Left cardiac atrium (tissue), 4 donors: ENCODE results near the gene GRID2. TPM values are rescaled to one million over a fixed set of nuclear protein-coding genes. Genes with fewer than 3 reads are reported as not detected.

ENCODE experiments used
- ATAC-seq, 2 donors: fragments of 200-7000 bp; cut with Tn5 transposase; one replicate each; pipeline ENCODE4 v1.9.1; 2020; ENCODE audit warnings: mild to moderate bottlenecking in 2 of 2, moderate library complexity in 2 of 2
- DNase-seq: peaks from one replicate; pipeline ENCODE4 v3.0.0-alpha.2; 2020
- intact Hi-C, 2 donors: fragments of 100-400 bp; cut with DNase I; formaldehyde crosslinking; loops; one replicate each; pipeline versions ENCODE4 v1.14.1 to v1.15.1; 2022 to 2023
- total RNA-seq, 2 donors: library from RNA; stranded (reverse); fragmentation: NEBNext Ultra II Directional; extraction: Animal tissue kit (Norgen Biotek cat#: 25700); gene quantifications; one replicate each; pipeline ENCODE4 v1.2.1, GENCODE V29; 2021
- donor health status: DM: no; HTN: yes; CAD: no.
- donor health status: DM: no; HTN: yes; CAD: no; lungs with severe emphysema.
- donor health status: DM: yes; HTN: yes; CAD: no.
- donor health status: Dilated cardiomyopathy.

Gene GRID2
- total RNA-seq, 2 donors from 2014 or later = 0.42 to 1.1 TPM

GRCh38 chr4:93394545-93395081 lies 1090.8 kb downstream of the GRID2 start:
- intact Hi-C loops = no loop called here
- no peak for DNase-seq
- no peak for ATAC-seq

DNA sequence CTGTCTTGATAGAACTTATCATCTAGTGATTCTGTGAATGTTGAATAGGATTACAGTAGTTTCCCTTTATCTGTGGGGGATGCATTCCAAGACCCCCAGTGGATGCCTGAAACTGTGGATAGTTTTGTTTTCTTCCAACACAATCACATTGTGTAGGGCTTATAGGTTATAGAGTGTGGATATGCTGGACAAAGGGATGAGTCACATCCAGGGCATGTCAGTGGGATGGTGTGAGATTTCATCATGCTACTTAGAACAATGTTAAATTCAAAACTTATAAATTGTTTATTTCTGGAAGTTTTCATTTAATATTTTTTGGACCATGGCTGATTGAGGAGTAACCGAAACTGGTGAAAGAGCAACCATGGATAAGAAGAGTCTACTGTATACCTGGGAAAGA lies 1092.5 kb downstream of the GRID2 start:
- ATAC-seq = no peak
- intact Hi-C loops = no loop called here
- no peak for DNase-seq

GRCh38 chr4:93403571-93403970 lies 1099.8 kb downstream of the GRID2 start:
- DNase-seq (no peak), ATAC-seq (no peak)
- intact Hi-C loops = no loop called here

- ATAC-seq = no peak
- intact Hi-C loops = no loop called here
- no peak for DNase-seq
Observed at GRCh38 chr4:93407493-93408275, 1103.9 kb downstream of the GRID2 start.

DNA sequence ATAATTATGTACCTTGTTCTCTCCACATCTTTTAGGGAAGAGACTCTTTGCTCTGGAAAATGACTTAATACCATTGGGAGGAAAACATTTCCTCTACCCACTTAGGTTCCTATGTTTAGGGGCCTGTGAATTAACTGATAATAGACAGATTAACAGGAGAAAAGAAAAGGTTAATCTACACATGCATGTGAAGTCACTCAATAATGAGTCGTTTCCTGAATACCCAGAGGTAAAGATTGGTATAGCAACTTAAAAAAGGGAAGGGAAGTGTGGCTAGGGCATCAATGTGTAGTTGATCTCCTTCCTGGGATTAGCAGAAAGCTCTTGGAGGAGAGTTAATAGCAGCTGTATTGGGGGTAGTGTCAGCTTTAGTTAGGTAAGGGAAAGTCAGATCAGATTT lies 1105.3 kb downstream of the GRID2 start:
- intact Hi-C loops = no loop called here
- DNase-seq (no peak), ATAC-seq (no peak)

- DNase-seq (no peak), ATAC-seq (no peak)
- intact Hi-C loops = no loop called here
Observed at GRCh38 chr4:93414041-93414550, 1110.3 kb downstream of the GRID2 start.

DNA sequence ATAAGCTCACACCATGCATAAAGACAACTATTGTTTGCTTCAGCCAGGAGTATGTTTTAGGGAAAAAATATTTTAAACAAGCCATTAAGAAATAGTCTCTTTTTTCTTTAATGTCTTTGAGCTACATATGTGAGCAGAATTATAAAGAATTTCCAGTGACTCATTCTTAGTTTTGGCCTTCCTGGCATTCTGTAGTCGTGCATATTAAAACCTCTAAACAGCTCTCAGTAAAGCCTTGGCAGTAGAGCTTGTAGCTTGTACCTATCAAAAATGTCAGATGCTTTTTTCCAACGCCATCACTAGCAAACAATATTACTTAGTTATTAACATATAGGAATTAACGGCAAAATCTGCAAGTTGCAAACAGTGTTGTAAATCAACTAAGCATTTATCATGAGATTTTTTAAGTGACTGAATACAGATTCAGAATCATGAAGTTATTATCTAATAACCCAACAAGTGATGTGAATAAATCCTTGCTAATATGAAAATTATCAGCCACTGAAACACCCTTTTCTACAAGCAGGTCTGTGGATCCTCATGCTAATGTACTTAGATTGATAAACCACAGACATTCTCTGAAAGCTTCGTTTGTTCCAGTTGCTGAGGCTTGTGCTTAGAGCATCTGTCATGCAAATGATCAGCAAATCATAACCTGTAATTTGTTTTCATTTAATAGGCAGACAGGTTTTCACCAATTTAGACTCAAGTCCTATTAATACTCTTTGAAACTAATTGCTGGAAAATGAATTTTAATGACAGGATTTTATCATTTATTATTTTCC lies 1112.8 kb downstream of the GRID2 start:
- DNase-seq (no peak), ATAC-seq (no peak)
- intact Hi-C loops = no loop called here

GRCh38 chr4:93431371-93431770 lies 1127.6 kb downstream of the GRID2 start:
- intact Hi-C loops = no loop called here
- no peak for DNase-seq
- no peak for ATAC-seq

- ATAC-seq (no peak), DNase-seq (no peak)
- intact Hi-C loops = no loop called here
Observed at GRCh38 chr4:93433840-93434239, 1130.1 kb downstream of the GRID2 start.

- intact Hi-C loops = no loop called here
- no peak for ATAC-seq
Observed at GRCh38 chr4:93436000-93436626, 1132.3 kb downstream of the GRID2 start.

DNA sequence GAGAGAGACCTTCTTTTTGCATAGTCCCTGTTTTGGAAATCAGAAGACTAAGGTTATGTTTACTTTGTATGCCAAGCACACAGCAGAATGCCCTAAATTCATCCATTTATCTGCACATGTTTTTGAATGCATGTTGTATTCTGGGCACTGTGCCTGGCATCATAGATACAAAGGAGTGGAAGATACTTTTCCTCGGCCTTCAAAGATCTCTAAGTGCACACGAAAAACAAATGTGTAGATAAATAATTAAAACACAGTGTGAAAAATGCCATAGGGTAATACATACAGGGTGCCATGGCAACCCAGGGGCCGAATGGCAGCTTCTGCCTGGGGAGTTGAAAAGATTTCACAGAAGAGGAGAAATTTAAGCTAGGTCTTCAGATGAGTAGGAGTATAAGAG lies 1134.2 kb downstream of the GRID2 start:
- intact Hi-C loops = no loop called here
- no peak for DNase-seq
- no peak for ATAC-seq

More at GRCh38 chr4:93436000-93436626, 1132.3 kb downstream of the GRID2 start:
- no peak for DNase-seq

GRCh38 chr4:93444860-93445259 lies 1141.1 kb downstream of the GRID2 start:
- intact Hi-C loops = no loop called here
- no peak for ATAC-seq
- no peak for DNase-seq

GRCh38 chr4:93446038-93446437 lies 1142.3 kb downstream of the GRID2 start:
- intact Hi-C loops = no loop called here
- no peak for ATAC-seq
- DNase-seq = no peak

DNA sequence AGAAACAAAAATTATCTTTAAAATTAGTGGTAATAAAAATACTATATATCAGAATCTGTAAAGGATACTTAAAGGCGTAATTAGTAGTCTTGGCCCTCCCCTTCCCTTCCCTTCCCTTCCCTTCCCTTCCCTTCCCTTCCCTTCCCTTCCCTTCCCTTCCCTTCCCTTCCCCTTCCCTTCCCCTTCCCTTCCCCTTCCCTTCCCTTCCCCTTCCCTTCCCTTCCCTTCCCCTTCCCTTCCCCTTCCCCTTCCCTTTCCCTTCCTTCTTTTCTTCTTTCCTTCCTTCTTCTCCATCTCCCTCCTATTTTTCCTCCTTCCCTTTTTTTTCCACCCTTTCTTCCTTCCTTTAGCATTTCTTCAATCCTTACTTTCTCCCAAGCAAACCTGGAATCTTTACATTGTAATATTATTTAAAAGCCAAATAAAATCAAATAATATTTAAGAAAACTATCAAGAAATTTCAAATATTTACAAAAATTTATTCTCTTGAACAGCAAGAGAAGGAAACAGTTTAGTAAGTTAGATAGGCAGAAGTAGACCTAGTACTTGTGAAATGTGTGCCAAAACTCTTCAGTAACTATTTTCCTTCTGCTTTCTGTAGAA lies 1145.0 kb downstream of the GRID2 start:
- DNase-seq (no peak), ATAC-seq (no peak)
- intact Hi-C loops = no loop called here

- DNase-seq (no peak), ATAC-seq (no peak)
- intact Hi-C loops = no loop called here
Observed at GRCh38 chr4:93451954-93452353, 1148.2 kb downstream of the GRID2 start.

DNA sequence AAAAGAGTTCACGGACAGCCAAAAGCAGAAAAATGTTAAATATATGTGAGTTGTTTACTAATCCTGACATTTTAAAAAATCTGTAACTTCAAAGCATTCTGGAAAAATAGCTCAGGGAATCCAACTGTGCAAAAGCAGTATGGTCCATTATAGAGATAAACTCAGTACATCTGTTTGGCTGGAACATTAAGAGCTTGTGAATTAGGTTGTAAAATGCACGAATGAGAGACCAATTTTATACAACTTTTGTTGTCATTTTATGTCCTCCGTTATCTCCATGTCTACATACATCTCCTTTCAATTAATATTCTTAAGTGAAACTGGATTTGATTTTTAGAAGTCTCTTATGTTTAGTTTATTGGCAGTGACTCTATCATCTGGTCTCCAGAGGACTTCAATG lies 1157.8 kb downstream of the GRID2 start:
- no peak for ATAC-seq

GRCh38 chr4:93466446-93466845 lies 1162.7 kb downstream of the GRID2 start:
- no peak for DNase-seq
- no peak for ATAC-seq
- intact Hi-C loops = no loop called here

More for the DNA sequence above, 1157.8 kb downstream of the GRID2 start:
- no peak for DNase-seq
- intact Hi-C loops = no loop called here

- ATAC-seq = no peak
- intact Hi-C loops = no loop called here
- DNase-seq = no peak
Observed at GRCh38 chr4:93467484-93468155, 1163.9 kb downstream of the GRID2 start.

- no peak for DNase-seq
- no peak for ATAC-seq
- intact Hi-C loops = no loop called here
Observed at GRCh38 chr4:93469560-93469959, 1165.8 kb downstream of the GRID2 start.
